Loucy (cell line): ENCODE measurements around the gene AFF4.
"Not testable (repeated sequence)": the region's sequence is repeated elsewhere in the genome, so short reads cannot be mapped to it uniquely, and the experiment has no call there.

ENCODE experiments used
- H2AFZ ChIP-seq: fragments of 200-600 bp; sonication (generic); 2 replicates; pipeline ENCODE4 v1.6.0; 2016; ENCODE audit warnings: antibody characterized with exemption, mild to moderate bottlenecking, low read length, moderate library complexity
- H3F3A ChIP-seq: fragments of 200-600 bp; 2 replicates; pipeline ENCODE4 v1.6.0; 2016; ENCODE audit warnings: antibody characterized with exemption, low read depth, mild to moderate bottlenecking
- H3K27me3 ChIP-seq: fragments of 200-600 bp; sonication (generic); 2 replicates; pipeline ENCODE4 v1.6.1; 2014; ENCODE audit warnings: low read length, mild to moderate bottlenecking; ENCODE audit not compliant: insufficient read depth, poor library complexity, severe bottlenecking
- H3K36me3 ChIP-seq: fragments of 200-600 bp; sonication (generic); 2 replicates; pipeline ENCODE4 v1.6.1; 2016; ENCODE audit warnings: low read length; ENCODE audit not compliant: insufficient read depth
- H3K4me1 ChIP-seq: fragments of 200-600 bp; sonication (generic); 2 replicates; pipeline ENCODE4 v1.5.1; 2014; ENCODE audit warnings: low read length, mild to moderate bottlenecking; ENCODE audit not compliant: insufficient read depth, poor library complexity, severe bottlenecking
- H3K4me2 ChIP-seq: fragments of 200-600 bp; sonication (generic); 2 replicates; pipeline ENCODE4 v1.6.0; 2014; ENCODE audit warnings: antibody characterized with exemption, low read length, low read depth, mild to moderate bottlenecking; ENCODE audit not compliant: poor library complexity, severe bottlenecking
- H3K4me3 ChIP-seq: fragments of 200-600 bp; sonication (generic); 2 replicates; pipeline ENCODE4 v1.5.1; 2014; ENCODE audit warnings: low read length, mild to moderate bottlenecking, mixed read lengths; ENCODE audit not compliant: poor library complexity, severe bottlenecking
- H3K79me2 ChIP-seq: fragments of 200-600 bp; sonication (generic); 2 replicates; pipeline ENCODE4 v1.6.1; 2014; ENCODE audit warnings: low read length; ENCODE audit not compliant: insufficient read depth
- H3K9ac ChIP-seq: fragments of 200-600 bp; sonication (generic); 2 replicates; pipeline ENCODE4 v1.6.0; 2014; ENCODE audit warnings: mild to moderate bottlenecking, low read depth, low read length, moderate library complexity; ENCODE audit not compliant: poor library complexity, severe bottlenecking
- H3K9me2 ChIP-seq: fragments of 200-600 bp; sonication (generic); replicated peaks from 2 replicates; pipeline ENCODE4 v1.6.1; 2016; ENCODE audit warnings: low read depth, low read length, mixed read lengths
- H3K9me3 ChIP-seq: fragments of 200-600 bp; sonication (generic); 2 replicates; pipeline ENCODE4 v1.6.1; 2014; ENCODE audit warnings: mild to moderate bottlenecking, antibody characterized with exemption, low read length, low read depth; ENCODE audit not compliant: insufficient read depth
- H4K20me1 ChIP-seq: fragments of 200-600 bp; sonication (generic); 2 replicates; pipeline ENCODE4 v1.6.0; 2014; ENCODE audit warnings: antibody characterized with exemption, low read length, mild to moderate bottlenecking; ENCODE audit not compliant: insufficient read depth, poor library complexity, severe bottlenecking
- CTCF ChIP-seq: fragments of 200-600 bp; sonication (generic); conservative IDR thresholded peaks from 2 replicates; pipeline ENCODE4 v1.5.1; 2014; ENCODE audit warnings: mild to moderate bottlenecking, antibody characterized with exemption, low read length
- EZH2phosphoT487 ChIP-seq: fragments of 200-600 bp; IDR thresholded peaks from 2 replicates; pipeline ENCODE4 v1.6.1; 2018; ENCODE audit warnings: antibody characterized with exemption, mild to moderate bottlenecking, moderate library complexity, borderline replicate concordance

AFF4 gene

DNA sequence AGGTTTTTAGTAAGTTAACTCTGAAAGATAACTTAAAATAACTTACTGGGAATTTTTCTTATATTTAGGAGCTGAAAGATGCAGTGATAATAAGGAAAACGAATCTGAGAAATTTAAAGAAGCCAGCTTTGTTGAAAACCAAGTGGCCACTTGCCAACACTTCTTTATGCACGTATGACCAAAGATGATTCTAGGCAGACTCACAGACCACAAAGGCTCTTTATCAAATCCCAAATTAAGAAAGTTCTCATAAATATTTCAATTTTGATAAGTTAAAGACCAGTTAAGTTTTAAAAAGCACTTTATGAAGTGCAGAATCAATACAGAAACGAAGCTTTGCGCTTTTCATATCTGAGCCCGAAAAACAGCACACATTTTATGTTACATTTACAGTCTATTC is 1.5 kb downstream of the AFF4 start:
- H3K4me2 ChIP-seq = peak overlapping the region; percentile 88
- H3K9ac ChIP-seq = peak overlapping the region; percentile 90
- TF ChIP-seq EZH2phosphoT487 = no peak
- peaks cover 21% of the 10 kb centered on the region for H4K20me1 ChIP-seq
- H3K9me2 ChIP-seq = no peaks in the 10 kb centered on the region
- H2AFZ ChIP-seq = no peak overlapping the region
- peaks cover 14% of the 10 kb centered on the region for H3K4me1 ChIP-seq
- H3K4me3 ChIP-seq = peak overlapping the region; percentile 83
- no peaks in the 10 kb centered on the region for H3F3A ChIP-seq
- H3K36me3 ChIP-seq = no peaks in the 10 kb centered on the region
- no peaks in the 10 kb centered on the region for H3K9me3 ChIP-seq
- peaks cover 50% of the 10 kb centered on the region for H3K79me2 ChIP-seq
- H3K27me3 ChIP-seq = no peaks in the 10 kb centered on the region

- H3K36me3 ChIP-seq, H3F3A ChIP-seq, H3K9me3 ChIP-seq, H3K9me2 ChIP-seq, H2AFZ ChIP-seq, H3K27me3 ChIP-seq: not testable (repeated sequence)
- Histone ChIP-seq H4K20me1 (peaks cover 21% of the 10 kb centered on the region), H3K4me2 (peak overlapping the region; percentile 88), H3K79me2 (peaks cover 50% of the 10 kb centered on the region), H3K4me1 (peaks cover 14% of the 10 kb centered on the region), H3K4me3 (peak overlapping the region; percentile 83), H3K9ac (peak overlapping the region; percentile 90)
These were observed 2.2 kb downstream of the AFF4 start for GRCh38 chr5:132961123-132961815.

DNA sequence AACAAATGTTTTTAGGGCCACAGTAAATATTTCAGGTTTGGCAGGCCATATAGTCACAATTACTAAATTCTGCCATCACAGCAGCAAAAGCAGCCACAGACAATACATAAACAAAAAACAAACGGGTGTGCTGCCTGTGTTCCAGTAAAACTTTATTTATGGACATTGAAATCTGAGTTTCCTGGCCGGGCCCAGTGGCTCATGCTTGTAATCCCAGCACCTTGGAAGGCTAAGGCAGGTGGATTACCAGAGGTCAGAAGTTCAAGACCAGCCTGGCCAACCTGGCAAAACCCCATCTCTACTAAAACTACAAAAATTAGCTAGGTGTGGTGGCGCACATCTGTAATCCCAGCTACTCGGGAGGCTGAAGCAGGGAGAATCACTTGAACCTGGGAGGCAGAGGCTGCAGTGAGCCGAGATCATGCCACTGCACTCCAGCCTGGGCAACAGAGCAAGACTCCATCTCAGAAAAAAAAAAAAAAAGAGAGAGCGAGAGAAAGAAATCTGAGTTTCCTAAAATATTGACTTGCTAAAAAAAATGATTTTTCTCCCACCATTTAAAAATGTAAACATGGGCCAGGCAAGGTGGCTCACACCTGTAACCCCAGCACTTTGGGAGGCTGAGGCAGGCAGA is 7.2 kb downstream of the AFF4 start:
- not testable (repeated sequence) for H3K9ac ChIP-seq, H3F3A ChIP-seq, H3K36me3 ChIP-seq, H3K4me2 ChIP-seq, H3K9me2 ChIP-seq, H3K4me3 ChIP-seq, H3K4me1 ChIP-seq, H2AFZ ChIP-seq, H3K27me3 ChIP-seq, H3K9me3 ChIP-seq
- Histone ChIP-seq H4K20me1 (peaks cover 16% of the 10 kb centered on the region), H3K79me2 (peaks cover 63% of the 10 kb centered on the region)

DNA sequence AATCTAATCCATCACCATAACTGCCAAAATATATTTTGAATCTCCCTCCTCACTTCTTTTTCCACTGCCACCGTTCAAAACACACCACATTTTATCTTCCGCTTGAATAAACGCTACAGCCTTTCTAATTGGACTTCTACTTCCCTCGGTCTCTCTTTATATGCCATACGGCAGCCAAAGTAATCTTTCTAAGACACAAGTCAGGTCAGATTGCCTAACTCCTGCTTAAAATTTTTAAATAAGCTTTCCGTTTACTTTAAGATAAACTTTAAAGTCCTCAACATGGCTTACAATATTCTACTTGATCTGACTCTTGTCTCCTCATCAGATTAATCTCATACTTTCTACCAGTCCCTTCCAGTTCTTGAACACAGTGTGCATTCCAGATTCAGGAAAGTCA is 9.7 kb downstream of the AFF4 start:
- H3K4me3 ChIP-seq = no peak overlapping the region
- H3K9ac ChIP-seq = no peak overlapping the region
- peaks cover 49% of the 10 kb centered on the region; the same call in 1 of the 2 replicates for H3K79me2 ChIP-seq
- H4K20me1 ChIP-seq = peaks cover 8% of the 10 kb centered on the region
- no peaks in the 10 kb centered on the region for H3K27me3 ChIP-seq
- H3K9me2 ChIP-seq = no peaks in the 10 kb centered on the region
- H3F3A ChIP-seq = no peaks in the 10 kb centered on the region
- H3K4me2 ChIP-seq = no peak overlapping the region
- no peak overlapping the region for H2AFZ ChIP-seq
- TF ChIP-seq EZH2phosphoT487 = no peak
- no peak for TF ChIP-seq CTCF
- H3K9me3 ChIP-seq = no peaks in the 10 kb centered on the region
- H3K4me1 ChIP-seq = no peaks in the 10 kb centered on the region
- H3K36me3 ChIP-seq = peaks cover 3% of the 10 kb centered on the region; the same call in 1 of the 2 replicates
